Lower lobe of right lung (tissue), 2 donors: ENCODE data around the gene ELF1. TPM values are rescaled to one million over a fixed set of nuclear protein-coding genes. Genes with fewer than 3 reads are reported as not detected.
"Not testable (repeated sequence)": the region's sequence is repeated elsewhere in the genome, so short reads cannot be mapped to it uniquely, and the experiment has no call there.

Experiments used
- ATAC-seq, 2 donors: fragments of 200-7000 bp; cut with Tn5 transposase; one replicate each; pipeline ENCODE4 v1.9.1; 2020 to 2022; ENCODE audit warnings: mild to moderate bottlenecking in 2 of 2, moderate library complexity in 2 of 2
- DNase-seq: peaks from one replicate; pipeline ENCODE4 v3.0.0-alpha.2; 2020
- H3K27ac ChIP-seq: fragments of 200-600 bp; one replicate; pipeline ENCODE4 v1.8.0; 2022
- H3K27me3 ChIP-seq: fragments of 200-600 bp; one replicate; pipeline ENCODE4 v1.8.0; 2022; ENCODE audit warnings: low read depth
- H3K36me3 ChIP-seq: fragments of 200-600 bp; one replicate; pipeline ENCODE4 v1.8.0; 2022; ENCODE audit warnings: mild to moderate bottlenecking
- H3K4me1 ChIP-seq: fragments of 200-600 bp; one replicate; pipeline ENCODE4 v1.8.0; 2022
- H3K4me3 ChIP-seq: fragments of 200-600 bp; one replicate; pipeline ENCODE4 v1.8.0; 2022; ENCODE audit warnings: mild to moderate bottlenecking
- H3K9me3 ChIP-seq: fragments of 200-600 bp; one replicate; pipeline ENCODE4 v1.8.0; 2022
- CTCF ChIP-seq: fragments of 200-600 bp; IDR thresholded peaks from one replicate; pipeline ENCODE4 v1.8.0; 2022; ENCODE audit warnings: antibody characterized with exemption, mild to moderate bottlenecking
- intact Hi-C: fragments of 100-400 bp; cut with DNase I; formaldehyde crosslinking; loops from one replicate; pipeline ENCODE4 v1.11.0; 2022
- total RNA-seq: library from RNA; stranded (reverse); fragmentation: NEBNext Ultra II Directional; extraction: Animal tissue kit (Norgen Biotek cat#: 25700); gene quantifications from one replicate; pipeline ENCODE4 v1.2.1, GENCODE V29; 2021
- donor health status: DM: no; HTN: yes; CAD: no; lungs with severe emphysema.

Gene ELF1
- total RNA-seq, 1 donor from 2014 or later, result 98.1 TPM

- DNase-seq (no peak), ATAC-seq (no peak)
- Histone ChIP-seq H3K27ac (no peak overlapping the region), H3K36me3 (no peaks in the 10 kb centered on the region), H3K4me1 (no peaks in the 10 kb centered on the region), H3K4me3 (no peak overlapping the region), H3K9me3 (no peaks in the 10 kb centered on the region), H3K27me3 (no peaks in the 10 kb centered on the region)
- intact Hi-C loops, result no loop called here
- TF ChIP-seq CTCF, result no peak
These were observed 123.6 kb downstream of the ELF1 start for GRCh38 chr13:40895227-40896184.

- H3K9me3 ChIP-seq, H3K4me3 ChIP-seq, intact Hi-C loops, H3K4me1 ChIP-seq, H3K36me3 ChIP-seq, ATAC-seq, H3K27ac ChIP-seq, DNase-seq, H3K27me3 ChIP-seq: not testable (repeated sequence)
These were observed 125.5 kb downstream of the ELF1 start for GRCh38 chr13:40893573-40893972.

- Histone ChIP-seq H3K27me3 (no peaks in the 10 kb centered on the region), H3K4me3 (no peak overlapping the region), H3K4me1 (no peaks in the 10 kb centered on the region), H3K27ac (no peak overlapping the region), H3K36me3 (no peaks in the 10 kb centered on the region), H3K9me3 (no peaks in the 10 kb centered on the region)
- DNase-seq, result no peak
- no peak for TF ChIP-seq CTCF
- no peak for ATAC-seq
- intact Hi-C loops, result no loop called here
These were observed 133.1 kb downstream of the ELF1 start for GRCh38 chr13:40886017-40886416.

- H3K4me3 ChIP-seq, H3K9me3 ChIP-seq, H3K4me1 ChIP-seq, ATAC-seq, intact Hi-C loops, DNase-seq, H3K36me3 ChIP-seq, H3K27ac ChIP-seq, H3K27me3 ChIP-seq: not testable (repeated sequence)
These were observed 134.9 kb downstream of the ELF1 start for GRCh38 chr13:40884175-40884574.

Other genes with a start within 250 kb of the ELF1 start
- 22.2 TPM for gene MRPS31, start 248.1 kb downstream of the ELF1 start, total RNA-seq
- gene SLC25A15, start 229.7 kb downstream of the ELF1 start, total RNA-seq, result 3.3 TPM
- 10.8 TPM for gene WBP4, start 42.2 kb upstream of the ELF1 start, total RNA-seq
- 6.0 TPM for gene KBTBD6, start 113.5 kb upstream of the ELF1 start, total RNA-seq
- gene KBTBD7, start 175.3 kb upstream of the ELF1 start, total RNA-seq, result 8.4 TPM
- 13.7 TPM for gene MTRF1, start 244.3 kb upstream of the ELF1 start, total RNA-seq